Stimulated activated CD8-positive, alpha-beta memory T cell treated with anti-CD3 and anti-CD28 coated beads, Interleukin-7, amount 100 ng/mL, for 24 hours (primary cell): Measurements from ENCODE around the gene RXRA.
A peak's percentile ranks its signal among the peaks of the same experiment; 100 is the strongest.
"Not testable (repeated sequence)": the region's sequence is repeated elsewhere in the genome, so short reads cannot be mapped to it uniquely, and the experiment has no call there.

ENCODE experiments used
- DNase-seq: peaks from one replicate; pipeline ENCODE4 v3.0.0-alpha.2; 2020; ENCODE audit warnings: low read depth

The RXRA gene

DNA sequence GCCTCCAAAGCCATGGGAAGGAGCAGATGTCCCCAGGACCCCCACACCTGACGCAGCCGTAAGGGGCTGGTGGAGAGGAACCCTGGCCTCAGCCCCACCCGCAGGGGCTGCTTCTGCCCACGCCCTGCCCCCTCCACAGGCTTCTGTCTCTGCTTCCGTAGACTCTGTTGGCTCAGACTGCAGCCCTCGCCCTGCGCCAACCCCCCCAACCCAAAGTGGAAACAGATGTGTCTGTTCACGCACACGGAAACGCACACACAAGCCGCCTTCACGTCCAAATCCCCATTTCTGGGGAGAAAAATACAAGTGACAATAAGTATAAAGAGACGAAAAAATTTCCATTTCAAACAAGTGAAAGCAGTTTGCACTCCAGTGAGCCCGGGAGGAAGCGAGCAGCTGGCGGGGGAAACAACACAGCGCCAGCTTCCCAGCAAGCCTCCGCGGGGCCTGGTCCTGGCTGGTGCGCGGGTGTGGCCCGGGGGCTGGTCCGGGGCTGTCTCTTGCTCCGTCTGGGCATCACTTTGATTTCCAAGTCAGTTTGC is 32.6 kb upstream of the RXRA start:
- no peak for DNase-seq

GRCh38 chr9:134294153-134295071 is 31.8 kb upstream of the RXRA start:
- DNase-seq: no peak

GRCh38 chr9:134295101-134295745 is 31.0 kb upstream of the RXRA start:
- no peak for DNase-seq

DNA sequence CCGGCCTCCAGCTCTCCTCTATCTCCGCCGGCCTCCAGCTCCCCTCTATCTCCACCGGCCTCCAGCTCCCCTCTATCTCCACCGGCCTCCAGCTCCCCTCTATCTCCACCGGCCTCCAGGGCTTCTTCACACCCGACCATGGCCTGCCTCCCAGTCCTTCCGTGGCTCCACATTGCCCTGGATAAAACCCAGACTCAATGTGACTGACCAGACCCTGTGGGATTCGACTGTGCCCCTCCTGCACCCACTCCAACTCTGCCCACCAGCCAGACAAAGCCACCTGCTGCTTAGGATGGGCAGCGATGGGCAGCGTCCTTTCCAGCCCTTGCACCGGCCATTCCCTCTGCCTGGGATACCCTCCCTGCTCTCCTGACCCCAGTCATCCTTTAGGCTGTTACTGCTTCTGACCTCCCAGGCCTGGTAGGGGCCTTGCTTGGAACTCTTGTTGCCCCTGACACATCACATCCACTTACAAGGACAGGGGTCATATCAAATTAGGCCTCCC is 30.5 kb upstream of the RXRA start:
- no peak for DNase-seq

DNA sequence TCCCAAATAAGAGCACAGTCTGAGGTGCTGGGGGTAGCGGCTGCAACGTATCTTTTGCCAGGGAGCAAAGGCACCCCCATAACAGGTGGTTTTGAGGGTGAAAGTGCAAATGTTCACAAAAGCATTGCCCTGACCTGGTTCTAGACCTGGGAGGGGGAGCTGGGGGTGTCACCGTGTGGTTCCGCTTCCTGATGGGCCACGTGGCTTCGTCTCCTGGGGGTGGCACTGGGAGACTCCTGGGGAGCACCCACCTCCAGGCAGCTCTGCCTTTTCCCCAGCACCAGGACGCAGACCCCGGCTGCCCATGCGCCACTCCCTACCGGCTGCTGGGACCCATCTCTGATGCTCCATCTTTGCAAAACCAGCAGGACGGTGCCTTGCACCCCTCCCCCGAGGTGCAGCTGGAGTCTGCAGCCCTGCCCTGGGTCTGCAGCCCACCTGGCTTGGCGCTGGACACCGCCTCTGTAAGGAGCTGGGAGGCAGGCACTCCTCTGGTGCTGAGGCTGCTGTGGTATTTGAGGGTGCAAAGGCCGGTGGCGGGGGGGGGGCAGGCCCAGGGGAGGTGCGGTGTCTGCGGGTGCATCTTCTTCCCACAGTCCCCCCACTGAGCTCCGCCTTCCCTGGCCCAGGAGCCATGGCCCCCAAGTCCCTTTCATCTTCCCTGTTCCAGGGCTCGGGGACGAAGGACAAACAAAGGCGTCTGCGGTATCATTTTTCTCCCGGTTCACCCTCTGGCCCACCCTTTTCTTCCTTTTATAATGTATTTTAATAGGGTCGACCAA is 29.8 kb upstream of the RXRA start:
- DNase-seq: no peak

- DNase-seq: no peak
These were observed 29.2 kb upstream of the RXRA start for GRCh38 chr9:134297083-134297410.

GRCh38 chr9:134297576-134297975 is 28.7 kb upstream of the RXRA start:
- no peak for DNase-seq

- no peak for DNase-seq
These were observed 28.3 kb upstream of the RXRA start for GRCh38 chr9:134298000-134298399.

GRCh38 chr9:134299068-134299467 is 27.2 kb upstream of the RXRA start:
- no peak for DNase-seq

- DNase-seq: no peak
These were observed 26.4 kb upstream of the RXRA start for GRCh38 chr9:134299883-134300282.

- peak; percentile 22 for DNase-seq
These were observed 24.7 kb upstream of the RXRA start for GRCh38 chr9:134301387-134302129.

DNA sequence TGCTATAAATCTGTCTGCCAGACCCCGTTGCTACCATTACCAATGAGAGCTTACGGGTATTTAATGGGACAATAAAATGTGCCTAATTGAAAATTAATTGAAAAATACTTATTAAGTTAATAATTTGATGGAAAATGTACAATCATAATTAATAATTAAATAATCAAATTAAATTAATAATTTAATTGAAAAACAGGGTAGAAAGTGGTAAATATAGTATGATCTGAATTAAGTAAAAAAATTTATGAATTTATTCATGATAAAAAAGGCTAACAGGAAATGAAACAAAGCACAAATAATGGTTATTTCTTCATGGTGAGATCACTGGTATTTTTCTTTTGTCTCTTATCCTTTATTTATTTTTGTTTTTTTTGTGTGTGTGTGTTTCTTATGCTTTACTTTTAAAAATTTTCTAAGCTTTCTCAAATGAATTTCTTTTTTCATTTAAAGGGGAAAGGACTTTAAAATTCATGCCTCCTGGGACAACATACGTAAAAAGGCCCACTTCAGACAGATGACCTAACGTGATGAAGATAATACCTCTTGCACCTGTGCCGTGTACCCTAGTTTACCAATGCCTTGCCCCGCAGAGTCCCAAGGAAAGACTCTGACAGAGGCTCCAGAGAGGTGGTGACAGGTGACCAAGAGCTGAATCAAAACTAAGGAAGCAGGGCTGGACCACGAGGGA is 24.0 kb upstream of the RXRA start:
- no peak for DNase-seq

- DNase-seq: no peak
These were observed 22.7 kb upstream of the RXRA start for GRCh38 chr9:134303601-134304000.

DNA sequence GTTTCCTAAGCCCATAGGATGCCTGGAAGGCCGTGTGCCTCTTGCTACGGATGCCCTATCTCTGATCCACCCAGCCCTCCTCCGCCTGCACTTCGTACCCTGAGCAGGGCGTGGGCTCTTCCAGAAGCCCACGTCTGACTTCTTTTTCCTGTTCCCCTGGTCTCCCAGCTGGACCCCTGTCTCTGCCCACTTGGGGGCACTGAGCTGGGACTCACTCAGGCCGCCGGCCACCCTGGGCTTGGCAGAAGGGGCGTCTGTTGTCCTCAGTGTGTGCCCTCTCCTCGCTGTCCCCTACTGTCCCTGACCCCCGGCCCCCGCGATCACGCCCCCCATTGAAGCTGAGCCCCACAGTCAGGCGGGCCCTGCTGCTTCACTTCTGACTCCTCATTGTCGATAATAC is 22.0 kb upstream of the RXRA start:
- DNase-seq: no peak

- DNase-seq: no peak
These were observed 21.6 kb upstream of the RXRA start for GRCh38 chr9:134304690-134305089.

- DNase-seq: no peak
These were observed 20.7 kb upstream of the RXRA start for GRCh38 chr9:134305533-134305932.

- not testable (repeated sequence) for DNase-seq
These were observed 20.2 kb upstream of the RXRA start for GRCh38 chr9:134306042-134306441.

DNA sequence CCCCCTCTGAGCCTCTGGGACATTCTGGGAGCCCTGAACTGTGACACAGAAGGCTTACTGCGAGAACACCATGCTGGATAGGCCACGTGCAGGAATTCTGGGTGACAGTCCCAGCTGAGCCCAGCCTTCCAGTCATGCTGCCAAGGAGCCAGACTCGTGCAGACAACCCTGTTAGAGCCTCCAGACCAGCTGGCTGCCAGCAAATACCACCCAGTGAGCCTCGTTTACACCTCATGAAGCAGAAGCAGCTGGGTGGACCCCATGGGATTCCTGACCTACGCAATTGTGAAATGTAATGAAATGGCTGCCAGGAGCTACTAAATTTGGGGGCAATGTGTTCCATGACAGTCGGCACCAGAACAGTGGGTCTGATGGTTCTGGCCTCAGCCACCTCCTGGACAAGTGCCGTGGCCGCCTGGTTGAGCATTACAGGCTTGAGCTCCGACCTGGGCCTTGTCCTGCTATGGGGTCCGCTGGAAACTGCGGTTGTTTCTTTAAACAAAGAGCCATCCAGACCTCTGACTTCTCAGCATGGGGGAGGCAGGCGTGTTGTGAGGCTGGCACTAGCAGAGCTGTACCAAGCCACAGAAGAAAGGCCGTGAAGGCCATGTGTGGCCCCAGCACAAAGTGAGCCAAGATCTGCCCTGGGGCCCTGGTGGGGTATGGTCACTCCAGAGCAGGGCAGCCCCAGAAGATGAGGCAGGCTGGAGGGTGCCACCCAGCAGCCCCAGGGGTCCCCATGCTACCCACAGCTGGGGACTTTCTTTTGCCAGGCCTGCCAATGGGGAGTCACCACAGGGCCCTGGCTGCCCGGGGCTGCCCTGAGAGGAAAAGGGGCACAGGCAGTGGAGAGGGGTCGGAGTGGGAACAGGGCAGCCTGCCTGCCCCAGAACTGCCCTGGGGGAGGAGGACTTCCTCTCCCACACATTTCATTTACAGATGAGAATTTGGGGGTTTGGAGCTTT is 19.3 kb upstream of the RXRA start:
- no peak for DNase-seq

DNA sequence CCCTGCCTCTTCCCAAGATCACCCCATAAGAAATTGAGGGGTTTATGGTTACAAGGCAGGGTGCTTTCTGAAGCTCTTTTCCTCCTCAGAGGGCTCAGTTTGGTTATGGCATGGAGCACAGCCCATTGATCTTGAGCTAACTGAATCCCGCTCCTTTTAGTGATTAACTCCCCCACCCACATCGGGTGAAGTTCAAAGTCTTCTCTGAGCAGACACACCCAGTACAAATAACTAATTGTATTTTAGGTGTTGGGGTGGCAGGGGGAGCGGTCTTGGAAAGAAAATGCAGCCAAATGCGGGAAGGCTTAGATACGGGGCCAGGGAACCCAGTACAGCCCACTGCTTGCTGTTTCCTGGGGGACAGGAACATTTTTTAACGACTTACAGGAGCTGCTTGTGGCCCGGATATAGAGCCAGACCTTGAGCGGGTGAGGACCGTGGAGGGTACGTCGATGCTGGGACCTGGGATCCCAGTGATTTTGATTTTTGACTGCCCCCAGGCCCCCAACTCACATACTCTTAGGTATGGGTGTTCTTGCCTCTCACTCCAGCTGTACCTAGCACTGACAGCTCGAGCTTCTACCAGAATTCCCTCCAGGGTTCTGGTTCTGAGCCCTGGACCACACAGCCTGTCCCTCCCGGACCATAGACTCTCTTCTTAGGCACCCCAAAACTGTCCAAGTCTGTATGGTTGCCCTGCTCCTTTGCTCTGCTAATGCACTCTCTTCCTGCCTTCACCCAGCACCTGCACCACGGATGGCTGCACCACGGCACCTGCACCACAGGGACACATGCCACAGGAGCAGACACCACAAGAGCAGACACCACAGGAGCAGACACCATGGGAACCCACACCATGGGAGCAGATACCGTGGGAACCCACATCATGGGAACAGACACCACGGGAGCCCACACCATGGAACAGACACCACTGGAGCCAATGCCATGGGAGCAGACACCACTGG is 18.3 kb upstream of the RXRA start:
- no peak for DNase-seq
